Upper lobe of left lung (tissue), 6 donors: ENCODE data around the gene RERE. TPM values are rescaled to one million over a fixed set of nuclear protein-coding genes. Genes with fewer than 3 reads are reported as not detected.

Experiments used
- ATAC-seq, 2 donors: fragments of 200-7000 bp; cut with Tn5 transposase; one replicate each; pipeline ENCODE4 v1.9.1; 2022; ENCODE audit warnings: mild to moderate bottlenecking in 2 of 2, moderate library complexity in 2 of 2; ENCODE audit not compliant: low FRiP score in 2 of 2
- DNase-seq, 2 donors: peaks; one replicate each; pipeline ENCODE4 v3.0.0-alpha.2; 2019 to 2020
- H3K27ac ChIP-seq, 4 donors: fragments of 200-600 bp; sonication (generic); one replicate each; pipeline ENCODE4 v1.5.1; 2016 to 2019
- H3K27me3 ChIP-seq, 4 donors: fragments of 200-600 bp; sonication (generic); one replicate each; pipeline ENCODE4 v1.5.1; 2017 to 2019
- H3K36me3 ChIP-seq, 4 donors: fragments of 200-600 bp; sonication (generic); one replicate each; pipeline ENCODE4 v1.5.1; 2016 to 2019
- H3K4me1 ChIP-seq, 4 donors: fragments of 200-600 bp; sonication (generic); one replicate each; pipeline ENCODE4 v1.5.1; 2018 to 2019
- H3K4me3 ChIP-seq, 4 donors: fragments of 200-600 bp; sonication (generic); one replicate each; pipeline ENCODE4 v1.5.1; 2017 to 2019; ENCODE audit warnings: mild to moderate bottlenecking in 2 of 4, moderate library complexity in 1 of 4
- H3K9me3 ChIP-seq, 4 donors: fragments of 200-600 bp; sonication (generic); one replicate each; pipeline ENCODE4 v1.5.1; 2018 to 2019
- EP300 ChIP-seq, 4 donors: sonication (generic); formaldehyde crosslinking; IDR thresholded peaks; one replicate each; pipeline ENCODE4 v1.5.1; 2017; ENCODE audit warnings: antibody characterized with exemption in 4 of 4, control low read depth in 2 of 4
- POLR2A ChIP-seq, 4 donors: fragments of 450-650 bp; IDR thresholded peaks; one replicate each; pipeline ENCODE4 v1.5.1; 2016 to 2017; ENCODE audit warnings: antibody characterized with exemption in 4 of 4, mild to moderate bottlenecking in 2 of 4
- POLR2AphosphoS5 ChIP-seq, 2 donors: sonication (generic); formaldehyde crosslinking; IDR thresholded peaks; one replicate each; pipeline ENCODE4 v1.5.1; 2017; ENCODE audit warnings: antibody characterized with exemption in 2 of 2
- WGBS, 2 donors: methylation state at CpG; one replicate each; pipeline ENCODE4 v1.1.5; 2017 to 2018; 5-methylcytosine and 5-hydroxymethylcytosine counted together
- total RNA-seq, 6 donors: library from RNA; depleted of rRNA in 4 of 6; stranded (reverse); fragments of >200 nt in 4 of 6; gene quantifications; one replicate each; pipeline versions ENCODE4 v1.1.0 to v1.2.1, GENCODE V29; 2016 to 2021
- TF ChIP-seq, protein P1 (sequence below), 6 experiments: fragments of 450-650 bp in 4 of 6; fragments of 200-600 bp in 2 of 6; sonication (generic) in 2 of 6; IDR thresholded peaks; one replicate each; pipeline ENCODE4 v1.5.1; 2016 to 2019; ENCODE audit warnings: antibody characterized with exemption in 6 of 6
- donor health status: DM: no; HTN: no; CAD: no; lungs with moderate emphysema.
- donor health status: DM: no; HTN: yes; CAD: no; lungs with severe emphysema.

RERE gene
- total RNA-seq, 6 donors from 2014 or later: 75.5 to 222 (median 104) TPM

- Histone ChIP-seq H3K36me3 (no peaks in the 10 kb centered on the region), H3K4me3 (no peak overlapping the region), H3K27ac (no peak overlapping the region), H3K27me3 (no peaks in the 10 kb centered on the region), H3K9me3 (no peaks in the 10 kb centered on the region), H3K4me1 (peaks cover 18 to 55% (median 30%) of the 10 kb centered on the region in 4 donors)
- ATAC-seq: no peak
- no peak for DNase-seq
- TF ChIP-seq, protein P1, sequence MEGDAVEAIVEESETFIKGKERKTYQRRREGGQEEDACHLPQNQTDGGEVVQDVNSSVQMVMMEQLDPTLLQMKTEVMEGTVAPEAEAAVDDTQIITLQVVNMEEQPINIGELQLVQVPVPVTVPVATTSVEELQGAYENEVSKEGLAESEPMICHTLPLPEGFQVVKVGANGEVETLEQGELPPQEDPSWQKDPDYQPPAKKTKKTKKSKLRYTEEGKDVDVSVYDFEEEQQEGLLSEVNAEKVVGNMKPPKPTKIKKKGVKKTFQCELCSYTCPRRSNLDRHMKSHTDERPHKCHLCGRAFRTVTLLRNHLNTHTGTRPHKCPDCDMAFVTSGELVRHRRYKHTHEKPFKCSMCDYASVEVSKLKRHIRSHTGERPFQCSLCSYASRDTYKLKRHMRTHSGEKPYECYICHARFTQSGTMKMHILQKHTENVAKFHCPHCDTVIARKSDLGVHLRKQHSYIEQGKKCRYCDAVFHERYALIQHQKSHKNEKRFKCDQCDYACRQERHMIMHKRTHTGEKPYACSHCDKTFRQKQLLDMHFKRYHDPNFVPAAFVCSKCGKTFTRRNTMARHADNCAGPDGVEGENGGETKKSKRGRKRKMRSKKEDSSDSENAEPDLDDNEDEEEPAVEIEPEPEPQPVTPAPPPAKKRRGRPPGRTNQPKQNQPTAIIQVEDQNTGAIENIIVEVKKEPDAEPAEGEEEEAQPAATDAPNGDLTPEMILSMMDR (IDR thresholded peaks at IDR 0.05): no peak
- TF ChIP-seq POLR2AphosphoS5 (IDR thresholded peaks at IDR 0.05) (no peak), POLR2A (IDR thresholded peaks at IDR 0.05) (no peak), EP300 (IDR thresholded peaks at IDR 0.05) (no peak)
- WGBS, 2 donors: 65 to 87% methylated on average over 6 of the region's 6 CpGs
Measured at GRCh38 chr1:8520483-8520966, 296.9 kb downstream of the RERE start.

DNA sequence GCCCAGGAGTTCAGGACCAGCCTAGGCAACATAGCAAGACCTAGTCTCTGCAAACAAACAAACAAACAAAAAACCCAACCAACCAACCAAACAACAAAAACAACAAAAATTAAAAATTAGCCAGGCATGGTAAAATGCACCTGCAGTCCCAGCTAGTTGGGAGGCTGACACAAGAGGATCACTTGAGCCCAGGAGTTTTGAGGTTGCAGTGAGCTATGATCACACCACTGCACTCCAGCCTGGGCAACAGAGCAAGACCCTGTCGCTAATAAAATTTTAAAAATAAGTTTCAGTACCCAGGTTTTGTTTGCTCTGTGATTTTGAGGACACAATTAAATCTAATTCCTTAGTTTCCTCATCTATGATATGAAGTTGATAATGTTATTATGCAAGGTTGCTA is 298.3 kb downstream of the RERE start:
- peaks cover 5 to 41% (median 16%) of the 10 kb centered on the region in 4 donors for H3K4me1 ChIP-seq
- ATAC-seq: no peak
- no peaks in the 10 kb centered on the region for H3K9me3 ChIP-seq
- no peak overlapping the region for H3K4me3 ChIP-seq
- no peaks in the 10 kb centered on the region for H3K36me3 ChIP-seq
- no peak overlapping the region for H3K27ac ChIP-seq
- no peak for DNase-seq
- TF ChIP-seq, protein P1 (IDR thresholded peaks at IDR 0.05): no peak
- TF ChIP-seq POLR2A (IDR thresholded peaks at IDR 0.05) (no peak), POLR2AphosphoS5 (IDR thresholded peaks at IDR 0.05) (no peak), EP300 (IDR thresholded peaks at IDR 0.05) (no peak)
- no peaks in the 10 kb centered on the region for H3K27me3 ChIP-seq
- 93 to 100% methylated on average over 1 of the region's 1 CpG for WGBS, 2 donors

- no peak for TF ChIP-seq POLR2A (IDR thresholded peaks at IDR 0.05)
- no peak for TF ChIP-seq POLR2AphosphoS5 (IDR thresholded peaks at IDR 0.05)
- TF ChIP-seq, protein P1 (IDR thresholded peaks at IDR 0.05): no peak
- TF ChIP-seq EP300 (IDR thresholded peaks at IDR 0.05): no peak
- Histone ChIP-seq H3K4me1 (peaks cover 0 to 34% (median 10%) of the 10 kb centered on the region in 4 donors), H3K27me3 (no peaks in the 10 kb centered on the region), H3K4me3 (no peak overlapping the region), H3K36me3 (no peaks in the 10 kb centered on the region), H3K27ac (peak overlapping the region in 3 of 4 donors; percentile 14 to 69 (median 17)), H3K9me3 (no peaks in the 10 kb centered on the region)
- ATAC-seq: no peak
- DNase-seq: no peak
- 74 to 77% methylated on average over 3 of the region's 3 CpGs for WGBS, 2 donors
Measured at GRCh38 chr1:8518490-8518801, 299.0 kb downstream of the RERE start.

DNA sequence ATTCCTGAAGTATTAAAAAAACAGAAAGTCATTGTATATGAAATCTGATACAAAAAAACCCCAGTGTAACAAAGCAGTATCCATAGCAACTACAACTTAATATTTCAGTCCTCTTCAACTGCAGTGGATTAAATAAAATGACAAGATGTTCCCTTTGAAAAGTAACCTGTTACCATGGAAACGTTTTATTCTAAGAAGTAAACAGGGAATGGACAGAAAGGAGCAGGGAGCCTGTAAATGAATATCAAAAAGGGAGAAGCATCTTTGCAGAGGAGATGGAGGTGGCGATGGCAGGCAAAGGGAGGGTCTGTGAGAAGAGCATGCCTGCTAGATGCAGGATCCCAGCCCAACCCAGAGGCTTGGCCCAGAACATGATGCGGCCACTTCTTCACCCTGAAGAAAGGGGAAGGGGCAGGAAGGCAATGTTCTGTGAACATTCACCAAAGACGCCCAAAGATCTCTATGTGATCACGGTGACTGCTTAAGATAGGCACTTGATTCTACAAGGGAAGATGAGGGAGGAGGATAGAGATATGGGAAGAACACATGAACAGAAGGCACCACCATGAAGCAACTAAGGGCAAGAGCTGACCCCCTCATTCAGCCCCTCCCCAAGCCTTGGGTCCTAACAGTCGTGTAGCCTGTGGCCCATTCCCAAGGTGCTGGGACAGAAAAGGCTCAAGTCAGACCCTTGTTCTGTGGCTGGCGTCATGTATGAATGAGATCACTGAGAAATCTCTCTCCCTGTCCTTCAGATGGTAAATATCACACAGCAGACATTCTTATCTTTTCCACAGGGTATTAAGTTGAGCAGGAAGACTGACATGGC is 299.6 kb downstream of the RERE start:
- peak overlapping the region in 3 of 4 donors; percentile 14 to 69 (median 54) for H3K27ac ChIP-seq
- ATAC-seq: peak in 1 of 2 donors; percentile 46
- no peaks in the 10 kb centered on the region for H3K9me3 ChIP-seq
- 83 to 85% methylated on average over 7 of the region's 7 CpGs for WGBS, 2 donors
- no peaks in the 10 kb centered on the region for H3K27me3 ChIP-seq
- DNase-seq: no peak
- H3K36me3 ChIP-seq: no peaks in the 10 kb centered on the region
- no peak overlapping the region for H3K4me3 ChIP-seq
- H3K4me1 ChIP-seq: peaks cover 0 to 28% (median 8%) of the 10 kb centered on the region in 4 donors
- TF ChIP-seq EP300 (IDR thresholded peaks at IDR 0.05): no peak
- no peak for TF ChIP-seq POLR2A (IDR thresholded peaks at IDR 0.05)
- no peak for TF ChIP-seq POLR2AphosphoS5 (IDR thresholded peaks at IDR 0.05)
- TF ChIP-seq, protein P1 (IDR thresholded peaks at IDR 0.05): no peak
